Adipocyte (in vitro differentiated cells): ENCODE measurements around the gene EHD3.

Experiments used
- DNase-seq: peaks from one replicate; pipeline ENCODE4 v3.0.0-alpha.2; 2015; ENCODE audit warnings: low read depth
- H3K27me3 ChIP-seq: replicated peaks from 2 replicates; pipeline ENCODE4 v1.7.0; 2013; ENCODE audit warnings: mild to moderate bottlenecking, low read length, moderate library complexity; ENCODE audit not compliant: control insufficient read depth, insufficient read depth
- H3K36me3 ChIP-seq: 2 replicates; pipeline ENCODE4 v1.7.0; 2013; ENCODE audit warnings: low read length, mild to moderate bottlenecking, moderate library complexity; ENCODE audit not compliant: control insufficient read depth, insufficient read depth, severe bottlenecking
- H3K4me1 ChIP-seq: 2 replicates; pipeline ENCODE4 v1.7.0; 2013; ENCODE audit warnings: mild to moderate bottlenecking, low read length, moderate library complexity; ENCODE audit not compliant: control insufficient read depth, insufficient read depth
- H3K4me3 ChIP-seq: 2 replicates; pipeline ENCODE4 v1.7.0; 2013; ENCODE audit warnings: mild to moderate bottlenecking, low read length, moderate library complexity
- H3K9ac ChIP-seq: 2 replicates; pipeline ENCODE4 v1.7.0; 2013; ENCODE audit warnings: mild to moderate bottlenecking, low read length, moderate library complexity
- H3K9me3 ChIP-seq: 2 replicates; pipeline ENCODE4 v1.7.0; 2013; ENCODE audit warnings: mild to moderate bottlenecking, low read length, moderate library complexity; ENCODE audit not compliant: control insufficient read depth

Gene EHD3

GRCh38 chr2:31263636-31264190, 29.8 kb downstream of the EHD3 start:
- H3K9ac ChIP-seq = no peak overlapping the region
- no peaks in the 10 kb centered on the region for H3K36me3 ChIP-seq
- H3K9me3 ChIP-seq = no peaks in the 10 kb centered on the region
- no peak for DNase-seq
- H3K27me3 ChIP-seq = no peaks in the 10 kb centered on the region
- H3K4me3 ChIP-seq = no peak overlapping the region
- peaks cover 9% of the 10 kb centered on the region for H3K4me1 ChIP-seq

GRCh38 chr2:31265234-31265633, 31.3 kb downstream of the EHD3 start:
- no peak for DNase-seq
- Histone ChIP-seq H3K4me3 (no peak overlapping the region), H3K9me3 (no peaks in the 10 kb centered on the region), H3K4me1 (peaks cover 16% of the 10 kb centered on the region), H3K27me3 (no peaks in the 10 kb centered on the region), H3K36me3 (no peaks in the 10 kb centered on the region), H3K9ac (no peak overlapping the region)

GRCh38 chr2:31266804-31267203, 32.9 kb downstream of the EHD3 start:
- no peak overlapping the region for H3K4me3 ChIP-seq

GRCh38 chr2:31267437-31268120, 33.6 kb downstream of the EHD3 start:
- Histone ChIP-seq H3K36me3 (no peaks in the 10 kb centered on the region), H3K9ac (no peak overlapping the region), H3K9me3 (no peaks in the 10 kb centered on the region), H3K27me3 (no peaks in the 10 kb centered on the region), H3K4me3 (no peak overlapping the region), H3K4me1 (peaks cover 16% of the 10 kb centered on the region)
- no peak for DNase-seq

More at GRCh38 chr2:31266804-31267203, 32.9 kb downstream of the EHD3 start:
- H3K36me3 ChIP-seq = no peaks in the 10 kb centered on the region
- DNase-seq = no peak
- H3K27me3 ChIP-seq = no peaks in the 10 kb centered on the region
- no peaks in the 10 kb centered on the region for H3K9me3 ChIP-seq
- no peak overlapping the region for H3K9ac ChIP-seq
- H3K4me1 ChIP-seq = peaks cover 16% of the 10 kb centered on the region

GRCh38 chr2:31268344-31268743, 34.4 kb downstream of the EHD3 start:
- DNase-seq = no peak
- no peak overlapping the region for H3K9ac ChIP-seq
- H3K4me3 ChIP-seq = no peak overlapping the region

GRCh38 chr2:31269087-31269486, 35.1 kb downstream of the EHD3 start:
- no peaks in the 10 kb centered on the region for H3K9me3 ChIP-seq
- peak; percentile 28 for DNase-seq
- no peaks in the 10 kb centered on the region for H3K36me3 ChIP-seq
- H3K4me1 ChIP-seq = peaks cover 7% of the 10 kb centered on the region
- H3K9ac ChIP-seq = no peak overlapping the region
- peaks cover 5% of the 10 kb centered on the region for H3K27me3 ChIP-seq
- no peak overlapping the region for H3K4me3 ChIP-seq

More at GRCh38 chr2:31268344-31268743, 34.4 kb downstream of the EHD3 start:
- H3K4me1 ChIP-seq = peaks cover 13% of the 10 kb centered on the region
- peaks cover 3% of the 10 kb centered on the region for H3K27me3 ChIP-seq
- H3K36me3 ChIP-seq = no peaks in the 10 kb centered on the region
- no peaks in the 10 kb centered on the region for H3K9me3 ChIP-seq

GRCh38 chr2:31270131-31270530, 36.2 kb downstream of the EHD3 start:
- Histone ChIP-seq H3K36me3 (no peaks in the 10 kb centered on the region), H3K4me1 (peaks cover 7% of the 10 kb centered on the region), H3K9ac (no peak overlapping the region), H3K9me3 (no peaks in the 10 kb centered on the region), H3K27me3 (peaks cover 5% of the 10 kb centered on the region), H3K4me3 (no peak overlapping the region)
- DNase-seq = peak; percentile 40

GRCh38 chr2:31270822-31271231, 36.9 kb downstream of the EHD3 start:
- peak; percentile 48 for DNase-seq
- Histone ChIP-seq H3K9me3 (no peaks in the 10 kb centered on the region), H3K36me3 (no peaks in the 10 kb centered on the region), H3K27me3 (peaks cover 5% of the 10 kb centered on the region), H3K4me3 (no peak overlapping the region), H3K9ac (no peak overlapping the region), H3K4me1 (peaks cover 7% of the 10 kb centered on the region)

- Histone ChIP-seq H3K4me3 (no peak overlapping the region), H3K9me3 (no peaks in the 10 kb centered on the region), H3K36me3 (no peaks in the 10 kb centered on the region), H3K27me3 (peaks cover 5% of the 10 kb centered on the region), H3K9ac (no peak overlapping the region), H3K4me1 (peaks cover 7% of the 10 kb centered on the region)
- peak; percentile 10 for DNase-seq
Measured at GRCh38 chr2:31271851-31272267, 37.9 kb downstream of the EHD3 start.

GRCh38 chr2:31274401-31275075, 40.6 kb downstream of the EHD3 start:
- Histone ChIP-seq H3K4me3 (no peak overlapping the region), H3K36me3 (no peaks in the 10 kb centered on the region), H3K27me3 (peaks cover 5% of the 10 kb centered on the region), H3K9me3 (no peaks in the 10 kb centered on the region), H3K9ac (no peak overlapping the region), H3K4me1 (no peaks in the 10 kb centered on the region)
- DNase-seq = peak; percentile 2

GRCh38 chr2:31275976-31276375, 42.0 kb downstream of the EHD3 start:
- no peak for DNase-seq
- no peak overlapping the region for H3K4me3 ChIP-seq
- H3K27me3 ChIP-seq = peaks cover 5% of the 10 kb centered on the region
- H3K9ac ChIP-seq = no peak overlapping the region
- H3K4me1 ChIP-seq = no peaks in the 10 kb centered on the region
- H3K36me3 ChIP-seq = no peaks in the 10 kb centered on the region
- no peaks in the 10 kb centered on the region for H3K9me3 ChIP-seq
